Peyer's patch (tissue), 4 donors: ENCODE data around the gene HEXD.

Experiments
- CTCF ChIP-seq, 6 experiments: fragments of 450-650 bp in 4 of 6; fragments of 200-600 bp in 2 of 6; sonication (generic) in 1 of 6; IDR thresholded peaks; one replicate each; pipeline ENCODE4 v1.5.1; 2017 to 2019; ENCODE audit warnings: antibody characterized with exemption in 6 of 6, mild to moderate bottlenecking in 3 of 6, moderate library complexity in 1 of 6
- POLR2A ChIP-seq, 2 donors: fragments of 450-650 bp; IDR thresholded peaks; one replicate each; pipeline ENCODE4 v1.5.1; 2017; ENCODE audit warnings: antibody characterized with exemption in 2 of 2, mild to moderate bottlenecking in 2 of 2, moderate library complexity in 2 of 2

GRCh38 chr17:82470065-82470464, 51.9 kb downstream of the HEXD start:
- TF ChIP-seq CTCF (IDR thresholded peaks at IDR 0.05), result no peak
- no peak for TF ChIP-seq POLR2A (IDR thresholded peaks at IDR 0.05)
